HCT116 (cell line): ENCODE data around the gene ARHGEF19. TPM values are rescaled to one million over a fixed set of nuclear protein-coding genes. Genes with fewer than 3 reads are reported as not detected.
"Not testable (repeated sequence)": the region's sequence is repeated elsewhere in the genome, so short reads cannot be mapped to it uniquely, and the experiment has no call there.

ENCODE experiments used
- ATAC-seq: fragments of 200-7000 bp; cut with Tn5 transposase; 2 replicates; pipeline ENCODE4 v1.9.1; 2020; ENCODE audit warnings: mild to moderate bottlenecking, moderate library complexity
- BruUV-seq: library from RNA; stranded (reverse); fragments of 400-500 nt; replicated peaks from 2 replicates; lab custom pipeline; 2021; lab: Mats Ljungman, UMichigan
- CTCF ChIA-PET: fragments of 300-600 bp; sonication (Branson Sonifier 250); formaldehyde crosslinking; loops from one replicate; lab custom pipeline; 2021; ENCODE audit warnings: antibody characterized with exemption; lab: Charles Lee
- POLR2A ChIA-PET: fragments of 300-600, 350-600 bp; sonication (Branson Sonifier 250); formaldehyde crosslinking; loops from one replicate; lab custom pipeline; 2021; ENCODE audit warnings: antibody characterized with exemption; lab: Charles Lee
- RAD21 ChIA-PET, 2 experiments: fragments of 300-600 bp; sonication (Branson Sonifier 250); formaldehyde crosslinking; loops; one replicate each; lab custom pipeline; 2023; ENCODE audit warnings: low total read pairs in 2 of 2; ENCODE audit not compliant: uncharacterized antibody in 2 of 2, unreplicated experiment in 2 of 2, low non-redundant PET in 1 of 2; lab: Charles Lee
- DNase-seq: peaks from one replicate; pipeline ENCODE4 v3.0.0-alpha.2; 2010; ENCODE audit warnings: low read depth, low spot score
- H2AFZ ChIP-seq: fragments of 200-600 bp; shearing (Covaris generic), sonication (generic); 2 replicates; pipeline ENCODE4 v1.6.1; 2017; ENCODE audit warnings: low read depth, mixed run types, mixed read lengths, antibody characterized with exemption, low read length; ENCODE audit not compliant: poor library complexity, severe bottlenecking
- H3K27ac ChIP-seq: 2 replicates; pipeline ENCODE4 v1.5.1; 2012; ENCODE audit warnings: low read depth, low read length
- H3K27me3 ChIP-seq: fragments of 200-600 bp; sonication (generic); 2 replicates; pipeline ENCODE4 v1.6.1; 2016; ENCODE audit warnings: mixed run types, low read length, mixed read lengths; ENCODE audit not compliant: insufficient read depth
- H3K36me3 ChIP-seq, 2 experiments: fragments of 200-500 bp in 1 of 2; fragments of 200-600 bp in 1 of 2; sonication (Bioruptor generic) in 1 of 2; sonication (generic) in 1 of 2; 2 replicates each; pipeline versions ENCODE4 v1.5.1 to v1.6.1; 2014 to 2016; ENCODE audit warnings: low read length in 2 of 2, inconsistent platforms in 1 of 2, mixed read lengths in 1 of 2, mixed run types in 1 of 2; ENCODE audit not compliant: insufficient read depth in 2 of 2, control insufficient read depth in 1 of 2
- H3K4me1 ChIP-seq, 2 experiments: fragments of 200-600 bp in 1 of 2; sonication (generic) in 1 of 2; 2 replicates each; pipeline versions ENCODE4 v1.5.1 to v1.6.1; 2012 to 2017; ENCODE audit warnings: low read length in 2 of 2, inconsistent platforms in 1 of 2, mild to moderate bottlenecking in 1 of 2, mixed read lengths in 1 of 2, mixed run types in 1 of 2, moderate library complexity in 1 of 2; ENCODE audit not compliant: insufficient read depth in 2 of 2, control insufficient read depth in 1 of 2
- H3K4me2 ChIP-seq: fragments of 200-600 bp; sonication (generic); 2 replicates; pipeline ENCODE4 v1.6.1; 2017; ENCODE audit warnings: mixed run types, low read length, mixed read lengths
- H3K4me3 ChIP-seq, 2 experiments: fragments of 200-600 bp in 1 of 2; sonication (generic) in 1 of 2; replicated peaks in 1 of 2; 2 replicates each; pipeline ENCODE4 v1.5.1; 2011 to 2016; ENCODE audit warnings: low read length in 2 of 2, control low read depth in 1 of 2, low read depth in 1 of 2, mild to moderate bottlenecking in 1 of 2, mixed read lengths in 1 of 2, mixed run types in 1 of 2
- H3K79me2 ChIP-seq: fragments of 200-600 bp; sonication (generic); 2 replicates; pipeline ENCODE4 v1.6.1; 2017; ENCODE audit warnings: mild to moderate bottlenecking, mixed run types, low read length, moderate library complexity, mixed read lengths; ENCODE audit not compliant: insufficient read depth
- H3K9ac ChIP-seq: fragments of 200-600 bp; sonication (generic); 2 replicates; pipeline ENCODE4 v1.6.1; 2016; ENCODE audit warnings: low read length, mixed read lengths
- H3K9me2 ChIP-seq: fragments of 200-600 bp; sonication (generic), shearing (Covaris generic); 2 replicates; pipeline ENCODE4 v1.6.1; 2017; ENCODE audit warnings: mixed run types, mild to moderate bottlenecking, moderate library complexity; ENCODE audit not compliant: insufficient read depth
- H3K9me3 ChIP-seq, 2 experiments: fragments of 200-500 bp in 1 of 2; fragments of 200-600 bp in 1 of 2; sonication (Bioruptor generic) in 1 of 2; sonication (generic) in 1 of 2; 2 replicates each; pipeline ENCODE4 v1.6.1; 2014 to 2017; ENCODE audit warnings: low read length in 2 of 2, mixed read lengths in 2 of 2, inconsistent platforms in 1 of 2, low read depth in 1 of 2, mild to moderate bottlenecking in 1 of 2, mixed run types in 1 of 2, moderate library complexity in 1 of 2; ENCODE audit not compliant: control insufficient read depth in 1 of 2, insufficient read depth in 1 of 2
- H4K20me1 ChIP-seq: fragments of 200-600 bp; sonication (generic), shearing (Covaris generic); 2 replicates; pipeline ENCODE4 v1.6.1; 2017; ENCODE audit warnings: mixed run types, mild to moderate bottlenecking, moderate library complexity; ENCODE audit not compliant: insufficient read depth
- CBX3 ChIP-seq: IDR thresholded peaks from 2 replicates; pipeline ENCODE4 v1.6.1; 2012; ENCODE audit warnings: low read depth
- CEBPB ChIP-seq: IDR thresholded peaks from 2 replicates; pipeline ENCODE4 v1.6.1; 2012; ENCODE audit warnings: low read depth
- EGR1 ChIP-seq: IDR thresholded peaks from 2 replicates; pipeline ENCODE4 v1.6.1; 2012; ENCODE audit warnings: low read depth
- ELF1 ChIP-seq: IDR thresholded peaks from 2 replicates; pipeline ENCODE4 v1.6.1; 2012; ENCODE audit warnings: low read depth, borderline replicate concordance
- EZH2 ChIP-seq: fragments of 200-600 bp; sonication (generic); IDR thresholded peaks from 2 replicates; pipeline ENCODE4 v1.6.1; 2017; ENCODE audit warnings: antibody characterized with exemption, mixed run types
- MAX ChIP-seq: IDR thresholded peaks from 2 replicates; pipeline ENCODE4 v1.6.1; 2012
- POLR2A ChIP-seq: IDR thresholded peaks from 2 replicates; pipeline ENCODE4 v1.7.0; 2011; ENCODE audit warnings: borderline replicate concordance; ENCODE audit not compliant: insufficient read depth, insufficient read length; ENCODE audit errors: extremely low read depth
- RAD21 ChIP-seq: IDR thresholded peaks from 2 replicates; pipeline ENCODE4 v1.6.1; 2012; ENCODE audit warnings: low read depth, mild to moderate bottlenecking
- TCF7L2 ChIP-seq: IDR thresholded peaks from 2 replicates; pipeline ENCODE4 v1.7.0; 2011; ENCODE audit warnings: borderline replicate concordance, inconsistent platforms; ENCODE audit not compliant: insufficient read depth, insufficient read length; ENCODE audit errors: extremely low read depth
- YY1 ChIP-seq: IDR thresholded peaks from 2 replicates; pipeline ENCODE4 v1.6.1; 2011; ENCODE audit warnings: low read length, low read depth, moderate library complexity, mild to moderate bottlenecking; ENCODE audit not compliant: insufficient replicate concordance; ENCODE audit errors: extremely low read depth
- ZNF274 ChIP-seq: fragments of 200-500 bp; sonication (Bioruptor generic); IDR thresholded peaks from 2 replicates; pipeline ENCODE4 v1.6.1; 2014; ENCODE audit warnings: mild to moderate bottlenecking, low read depth, low read length, inconsistent platforms
- intact Hi-C: fragments of 100-400 bp; cut with micrococcal nuclease; formaldehyde crosslinking; loops from 2 replicates; pipeline ENCODE4 v1.10.0; 2022
- total RNA-seq: library from RNA; stranded (reverse); gene quantifications from one replicate; pipeline ENCODE4 v1.2.1, GENCODE V29; 2021; ENCODE audit not compliant: unreplicated experiment
- TF ChIP-seq, protein P1 (sequence below): IDR thresholded peaks from 2 replicates; pipeline ENCODE4 v1.6.1; 2012; ENCODE audit warnings: low read depth
- TF ChIP-seq, protein P2 (sequence below): IDR thresholded peaks from 2 replicates; pipeline ENCODE4 v1.6.1; 2011; ENCODE audit warnings: mild to moderate bottlenecking, low read length, moderate library complexity; ENCODE audit not compliant: insufficient replicate concordance; ENCODE audit errors: extremely low read depth

The ARHGEF19 gene
- total RNA-seq, 1 experiment from 2014 or later: 59.7 TPM

GRCh38 chr1:16196874-16197273 lies 15.6 kb downstream of the ARHGEF19 start:
- Histone ChIP-seq H3K9me2 (no peaks in the 10 kb centered on the region), H4K20me1 (no peaks in the 10 kb centered on the region), H2AFZ (no peak overlapping the region), H3K4me3 (no peak overlapping the region), H3K36me3 (peaks cover 0 to 18% of the 10 kb centered on the region in 2 experiments; a peak in 2 of 4 replicates), H3K27me3 (no peaks in the 10 kb centered on the region), H3K4me2 (no peak overlapping the region), H3K9me3 (no peaks in the 10 kb centered on the region), H3K79me2 (no peaks in the 10 kb centered on the region), H3K9ac (no peak overlapping the region), H3K4me1 (no peaks in the 10 kb centered on the region), H3K27ac (no peak overlapping the region)
- ChIA-PET RAD21 (no interaction called here), POLR2A (no interaction called here), CTCF (no interaction called here)
- DNase-seq (no peak), ATAC-seq (no peak)
- intact Hi-C loops: no loop called here
- TF ChIP-seq CBX3 (no peak), EZH2 (no peak), ELF1 (no peak), EGR1 (no peak), TCF7L2 (no peak), CEBPB (no peak), RAD21 (no peak), ZNF274 (no peak), POLR2A (no peak), MAX (no peak), YY1 (no peak)
- TF ChIP-seq, protein P1, sequence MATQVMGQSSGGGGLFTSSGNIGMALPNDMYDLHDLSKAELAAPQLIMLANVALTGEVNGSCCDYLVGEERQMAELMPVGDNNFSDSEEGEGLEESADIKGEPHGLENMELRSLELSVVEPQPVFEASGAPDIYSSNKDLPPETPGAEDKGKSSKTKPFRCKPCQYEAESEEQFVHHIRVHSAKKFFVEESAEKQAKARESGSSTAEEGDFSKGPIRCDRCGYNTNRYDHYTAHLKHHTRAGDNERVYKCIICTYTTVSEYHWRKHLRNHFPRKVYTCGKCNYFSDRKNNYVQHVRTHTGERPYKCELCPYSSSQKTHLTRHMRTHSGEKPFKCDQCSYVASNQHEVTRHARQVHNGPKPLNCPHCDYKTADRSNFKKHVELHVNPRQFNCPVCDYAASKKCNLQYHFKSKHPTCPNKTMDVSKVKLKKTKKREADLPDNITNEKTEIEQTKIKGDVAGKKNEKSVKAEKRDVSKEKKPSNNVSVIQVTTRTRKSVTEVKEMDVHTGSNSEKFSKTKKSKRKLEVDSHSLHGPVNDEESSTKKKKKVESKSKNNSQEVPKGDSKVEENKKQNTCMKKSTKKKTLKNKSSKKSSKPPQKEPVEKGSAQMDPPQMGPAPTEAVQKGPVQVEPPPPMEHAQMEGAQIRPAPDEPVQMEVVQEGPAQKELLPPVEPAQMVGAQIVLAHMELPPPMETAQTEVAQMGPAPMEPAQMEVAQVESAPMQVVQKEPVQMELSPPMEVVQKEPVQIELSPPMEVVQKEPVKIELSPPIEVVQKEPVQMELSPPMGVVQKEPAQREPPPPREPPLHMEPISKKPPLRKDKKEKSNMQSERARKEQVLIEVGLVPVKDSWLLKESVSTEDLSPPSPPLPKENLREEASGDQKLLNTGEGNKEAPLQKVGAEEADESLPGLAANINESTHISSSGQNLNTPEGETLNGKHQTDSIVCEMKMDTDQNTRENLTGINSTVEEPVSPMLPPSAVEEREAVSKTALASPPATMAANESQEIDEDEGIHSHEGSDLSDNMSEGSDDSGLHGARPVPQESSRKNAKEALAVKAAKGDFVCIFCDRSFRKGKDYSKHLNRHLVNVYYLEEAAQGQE: no peak
- TF ChIP-seq, protein P2, sequence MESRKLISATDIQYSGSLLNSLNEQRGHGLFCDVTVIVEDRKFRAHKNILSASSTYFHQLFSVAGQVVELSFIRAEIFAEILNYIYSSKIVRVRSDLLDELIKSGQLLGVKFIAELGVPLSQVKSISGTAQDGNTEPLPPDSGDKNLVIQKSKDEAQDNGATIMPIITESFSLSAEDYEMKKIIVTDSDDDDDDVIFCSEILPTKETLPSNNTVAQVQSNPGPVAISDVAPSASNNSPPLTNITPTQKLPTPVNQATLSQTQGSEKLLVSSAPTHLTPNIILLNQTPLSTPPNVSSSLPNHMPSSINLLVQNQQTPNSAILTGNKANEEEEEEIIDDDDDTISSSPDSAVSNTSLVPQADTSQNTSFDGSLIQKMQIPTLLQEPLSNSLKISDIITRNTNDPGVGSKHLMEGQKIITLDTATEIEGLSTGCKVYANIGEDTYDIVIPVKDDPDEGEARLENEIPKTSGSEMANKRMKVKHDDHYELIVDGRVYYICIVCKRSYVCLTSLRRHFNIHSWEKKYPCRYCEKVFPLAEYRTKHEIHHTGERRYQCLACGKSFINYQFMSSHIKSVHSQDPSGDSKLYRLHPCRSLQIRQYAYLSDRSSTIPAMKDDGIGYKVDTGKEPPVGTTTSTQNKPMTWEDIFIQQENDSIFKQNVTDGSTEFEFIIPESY: no peak
- no TSS peak for BruUV-seq

DNA sequence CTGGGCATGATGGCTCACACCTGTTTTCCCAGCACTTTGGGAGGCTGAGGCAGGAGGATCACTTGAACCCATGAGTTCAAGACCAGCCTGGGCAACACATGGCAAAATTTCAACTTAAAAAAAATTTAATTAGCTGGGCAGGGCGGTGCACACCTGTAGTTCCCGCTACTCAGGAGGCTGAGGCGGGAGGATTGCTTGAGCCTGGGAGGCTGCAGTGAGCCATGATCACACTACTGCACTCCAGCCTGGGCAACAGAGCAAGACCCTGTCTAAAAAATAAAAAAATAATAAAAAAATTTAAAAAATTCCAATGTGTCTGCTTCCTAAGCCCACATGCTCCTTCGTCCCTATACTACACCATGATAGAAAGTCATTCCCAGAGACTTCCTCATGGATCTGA lies 16.3 kb downstream of the ARHGEF19 start:
- ATAC-seq: 0 out of 2 replicates have a peak, but pooled peaks have one; percentile 10
- peaks cover 0 to 18% of the 10 kb centered on the region in 2 experiments; a peak in 2 of 4 replicates for H3K36me3 ChIP-seq
- H3K4me2 ChIP-seq, BruUV-seq, H3K27me3 ChIP-seq, intact Hi-C loops, H3K79me2 ChIP-seq, DNase-seq, H3K9ac ChIP-seq, H3K27ac ChIP-seq, H3K4me3 ChIP-seq, H3K9me2 ChIP-seq, H2AFZ ChIP-seq, H3K9me3 ChIP-seq, RAD21 ChIA-PET, CTCF ChIA-PET, POLR2A ChIA-PET, H3K4me1 ChIP-seq, H4K20me1 ChIP-seq: not testable (repeated sequence)
